CD4-positive, alpha-beta T cell treated with Interleukin-12 subunit alpha and Interleukin-12 subunit beta, for 1 hour (primary cell): ENCODE results near the gene CALM3.
"Not testable (repeated sequence)": the region's sequence is repeated elsewhere in the genome, so short reads cannot be mapped to it uniquely, and the experiment has no call there.

ENCODE experiments used
- DNase-seq: peaks from one replicate; pipeline ENCODE4 v3.0.0-alpha.2; 2020

CALM3 gene

GRCh38 chr19:46601318-46602224 lies at the start of gene CALM3:
Gene CALM3, plus strand, starts transcription at chr19:46601330. Its CDS starts 105 bp downstream, at chr19:46601435.
- DNase-seq = no peak

- DNase-seq = no peak
Measured at GRCh38 chr19:46552891-46553290, 48.2 kb upstream of the CALM3 start.

GRCh38 chr19:46554161-46554560 lies 47.0 kb upstream of the CALM3 start:
- DNase-seq = no peak

- no peak for DNase-seq
Measured at GRCh38 chr19:46555628-46556280, 45.4 kb upstream of the CALM3 start.

GRCh38 chr19:46556471-46556870 lies 44.7 kb upstream of the CALM3 start:
- DNase-seq = not testable (repeated sequence)

- DNase-seq = no peak
Measured at GRCh38 chr19:46559203-46559602, 41.9 kb upstream of the CALM3 start.

- DNase-seq = not testable (repeated sequence)
Measured at GRCh38 chr19:46559675-46560074, 41.5 kb upstream of the CALM3 start.

- no peak for DNase-seq
Measured at GRCh38 chr19:46564701-46565100, 36.4 kb upstream of the CALM3 start.

- DNase-seq = no peak
Measured at GRCh38 chr19:46571495-46571894, 29.6 kb upstream of the CALM3 start.

GRCh38 chr19:46573679-46574498 lies 27.2 kb upstream of the CALM3 start:
- no peak for DNase-seq

GRCh38 chr19:46574533-46574932 lies 26.6 kb upstream of the CALM3 start:
- peak; percentile 41 for DNase-seq

- no peak for DNase-seq
Measured at GRCh38 chr19:46578450-46578849, 22.7 kb upstream of the CALM3 start.

- DNase-seq = no peak
Measured at GRCh38 chr19:46579361-46579879, 21.7 kb upstream of the CALM3 start.

GRCh38 chr19:46580247-46580646 lies 20.9 kb upstream of the CALM3 start:
- no peak for DNase-seq

GRCh38 chr19:46585539-46585938 lies 15.6 kb upstream of the CALM3 start:
- no peak for DNase-seq

- no peak for DNase-seq
Measured at GRCh38 chr19:46586294-46586693, 14.8 kb upstream of the CALM3 start.

GRCh38 chr19:46587861-46588260 lies 13.3 kb upstream of the CALM3 start:
- DNase-seq = no peak

GRCh38 chr19:46591254-46591653 lies 9.9 kb upstream of the CALM3 start:
- DNase-seq = no peak

- no peak for DNase-seq
Measured at GRCh38 chr19:46591870-46592269, 9.3 kb upstream of the CALM3 start.

GRCh38 chr19:46596008-46596407 lies 5.1 kb upstream of the CALM3 start:
- DNase-seq = no peak

- no peak for DNase-seq
Measured at GRCh38 chr19:46598372-46598917, 2.7 kb upstream of the CALM3 start.

GRCh38 chr19:46599716-46600373 lies 1.3 kb upstream of the CALM3 start:
- no peak for DNase-seq
